Measurements from ENCODE around the gene CHMP2A. TPM values are rescaled to one million over a fixed set of nuclear protein-coding genes. Genes with fewer than 3 reads are reported as not detected.

Gene CHMP2A
- total and polyA plus RNA-seq, 2 of the 13 experiments (the other 11 are each of a cell fraction or from before 2014, with no cell fraction given), result 49.7 to 55.0 TPM

DNA sequence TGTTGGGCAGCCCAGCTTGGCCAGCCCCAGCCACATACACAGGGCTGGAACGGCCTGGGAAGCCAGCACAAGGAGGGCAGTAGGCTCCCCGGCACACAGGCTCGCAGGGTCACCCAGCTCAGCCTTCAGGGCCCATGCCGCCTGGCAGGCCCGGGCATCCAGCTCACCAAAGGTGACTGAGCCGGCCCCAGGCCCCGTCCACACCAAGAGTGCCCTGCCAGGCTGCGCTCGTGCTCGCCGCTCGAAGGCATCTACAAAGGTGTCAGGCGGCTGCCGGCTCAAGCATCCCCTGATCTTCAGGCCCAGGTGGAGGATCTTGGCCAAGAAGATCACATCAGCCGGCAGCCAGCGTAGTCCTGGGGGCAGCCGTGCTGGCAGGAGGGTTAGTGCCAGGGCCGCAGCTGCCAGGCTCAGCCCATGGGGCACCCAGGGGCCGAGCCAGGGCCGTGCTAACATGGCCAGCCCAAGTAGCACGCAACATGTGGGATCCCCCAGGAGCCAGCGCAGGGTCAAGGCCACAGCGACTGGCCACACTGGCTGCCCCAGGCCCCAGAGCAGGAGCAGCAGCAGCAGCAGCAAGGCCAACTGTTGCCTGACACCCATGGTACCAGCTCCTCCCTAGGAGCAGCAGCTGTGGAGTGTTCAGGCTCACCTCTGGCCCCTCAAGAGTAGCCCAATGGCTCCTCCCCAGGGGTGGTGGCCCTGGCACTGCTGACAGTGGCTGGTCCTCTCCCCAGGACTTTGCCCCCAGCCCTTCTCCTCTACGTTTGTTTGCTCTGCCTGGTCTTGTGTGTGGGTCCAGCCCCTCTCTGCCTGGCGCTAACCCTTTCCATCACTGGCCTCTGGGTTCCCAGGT, 43.3 kb downstream of the CHMP2A start, which contains the start of gene SLC27A5 (continued):
- TF ChIP-seq TARDBP (CRISPR knock-in tag; IDR thresholded peaks at IDR 0.05) (peak; percentile 50; the same call in 1 of the 2 replicates), THYN1 (CRISPR knock-in tag; IDR thresholded peaks at IDR 0.05; ENCODE audit: borderline replicate concordance, low read depth) (no peak), ISL2 (CRISPR knock-in tag; IDR thresholded peaks at IDR 0.05) (no peak; the same call in 1 of the 2 replicates), KDM1A (CRISPR knock-in tag; IDR thresholded peaks at IDR 0.05) (no peak), ZNF768 (CRISPR knock-in tag; IDR thresholded peaks at IDR 0.05) (no peak; the same call in 1 of the 2 replicates), AGO1 (IDR thresholded peaks at IDR 0.05; ENCODE audit: low read depth, low read length, poor library complexity, severe bottlenecking) (peak; percentile 60), MYC (CRISPR knock-in tag; IDR thresholded peaks at IDR 0.05; ENCODE audit: borderline replicate concordance) (peak; percentile 78; the same call in 1 of the 2 replicates), NCOA5 (CRISPR knock-in tag; IDR thresholded peaks at IDR 0.05) (no peak), ZNF230 (CRISPR knock-in tag; IDR thresholded peaks at IDR 0.05) (no peak; the same call in 1 of the 2 replicates), SRSF1 (optimal IDR thresholded peaks at IDR 0.05; ENCODE audit: low read depth, low read length) (no peak), DNMT1 (CRISPR knock-in tag; IDR thresholded peaks at IDR 0.05) (peak; percentile 94), MTERF4 (CRISPR knock-in tag; IDR thresholded peaks at IDR 0.05) (0 out of 2 replicates have a peak, but pooled peaks have one; percentile 66), GLI4 (CRISPR knock-in tag; IDR thresholded peaks at IDR 0.05; ENCODE audit: borderline replicate concordance) (no peak), KDM5A (IDR thresholded peaks at IDR 0.05; ENCODE audit: borderline replicate concordance, low read length) (no peak), IKZF5 (CRISPR knock-in tag; IDR thresholded peaks at IDR 0.05) (0 out of 2 replicates have a peak, but pooled peaks have one; percentile 56), ZNF598 (CRISPR knock-in tag; IDR thresholded peaks at IDR 0.05; ENCODE audit: borderline replicate concordance) (no peak)
- TF ChIP-seq, protein P1, sequence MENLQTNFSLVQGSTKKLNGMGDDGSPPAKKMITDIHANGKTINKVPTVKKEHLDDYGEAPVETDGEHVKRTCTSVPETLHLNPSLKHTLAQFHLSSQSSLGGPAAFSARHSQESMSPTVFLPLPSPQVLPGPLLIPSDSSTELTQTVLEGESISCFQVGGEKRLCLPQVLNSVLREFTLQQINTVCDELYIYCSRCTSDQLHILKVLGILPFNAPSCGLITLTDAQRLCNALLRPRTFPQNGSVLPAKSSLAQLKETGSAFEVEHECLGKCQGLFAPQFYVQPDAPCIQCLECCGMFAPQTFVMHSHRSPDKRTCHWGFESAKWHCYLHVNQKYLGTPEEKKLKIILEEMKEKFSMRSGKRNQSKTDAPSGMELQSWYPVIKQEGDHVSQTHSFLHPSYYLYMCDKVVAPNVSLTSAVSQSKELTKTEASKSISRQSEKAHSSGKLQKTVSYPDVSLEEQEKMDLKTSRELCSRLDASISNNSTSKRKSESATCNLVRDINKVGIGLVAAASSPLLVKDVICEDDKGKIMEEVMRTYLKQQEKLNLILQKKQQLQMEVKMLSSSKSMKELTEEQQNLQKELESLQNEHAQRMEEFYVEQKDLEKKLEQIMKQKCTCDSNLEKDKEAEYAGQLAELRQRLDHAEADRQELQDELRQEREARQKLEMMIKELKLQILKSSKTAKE (CRISPR knock-in tag; IDR thresholded peaks at IDR 0.05; ENCODE audit: borderline replicate concordance), result no peak
- TF ChIP-seq, protein P2, sequence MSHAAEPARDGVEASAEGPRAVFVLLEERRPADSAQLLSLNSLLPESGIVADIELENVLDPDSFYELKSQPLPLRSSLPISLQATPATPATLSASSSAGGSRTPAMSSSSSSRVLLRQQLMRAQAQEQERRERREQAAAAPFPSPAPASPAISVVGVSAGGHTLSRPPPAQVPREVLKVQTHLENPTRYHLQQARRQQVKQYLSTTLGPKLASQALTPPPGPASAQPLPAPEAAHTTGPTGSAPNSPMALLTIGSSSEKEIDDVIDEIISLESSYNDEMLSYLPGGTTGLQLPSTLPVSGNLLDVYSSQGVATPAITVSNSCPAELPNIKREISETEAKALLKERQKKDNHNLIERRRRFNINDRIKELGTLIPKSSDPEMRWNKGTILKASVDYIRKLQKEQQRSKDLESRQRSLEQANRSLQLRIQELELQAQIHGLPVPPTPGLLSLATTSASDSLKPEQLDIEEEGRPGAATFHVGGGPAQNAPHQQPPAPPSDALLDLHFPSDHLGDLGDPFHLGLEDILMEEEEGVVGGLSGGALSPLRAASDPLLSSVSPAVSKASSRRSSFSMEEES (CRISPR knock-in tag; IDR thresholded peaks at IDR 0.05), result no peak
- TF ChIP-seq, protein P3, sequence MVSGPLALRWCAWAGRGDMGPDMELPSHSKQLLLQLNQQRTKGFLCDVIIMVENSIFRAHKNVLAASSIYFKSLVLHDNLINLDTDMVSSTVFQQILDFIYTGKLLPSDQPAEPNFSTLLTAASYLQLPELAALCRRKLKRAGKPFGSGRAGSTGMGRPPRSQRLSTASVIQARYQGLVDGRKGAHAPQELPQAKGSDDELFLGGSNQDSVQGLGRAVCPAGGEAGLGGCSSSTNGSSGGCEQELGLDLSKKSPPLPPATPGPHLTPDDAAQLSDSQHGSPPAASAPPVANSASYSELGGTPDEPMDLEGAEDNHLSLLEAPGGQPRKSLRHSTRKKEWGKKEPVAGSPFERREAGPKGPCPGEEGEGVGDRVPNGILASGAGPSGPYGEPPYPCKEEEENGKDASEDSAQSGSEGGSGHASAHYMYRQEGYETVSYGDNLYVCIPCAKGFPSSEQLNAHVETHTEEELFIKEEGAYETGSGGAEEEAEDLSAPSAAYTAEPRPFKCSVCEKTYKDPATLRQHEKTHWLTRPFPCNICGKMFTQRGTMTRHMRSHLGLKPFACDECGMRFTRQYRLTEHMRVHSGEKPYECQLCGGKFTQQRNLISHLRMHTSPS (CRISPR knock-in tag; IDR thresholded peaks at IDR 0.05; ENCODE audit: low read depth), result peak; percentile 98
